Activated CD4-positive, alpha-beta T cell treated with anti-CD3 and anti-CD28 coated beads, Interleukin-2, amount 10 ng/mL, durations not matched to agents 7 days and 5 days (primary cell): ENCODE data around the gene REXO1. TPM values are rescaled to one million over a fixed set of nuclear protein-coding genes. Genes with fewer than 3 reads are reported as not detected.

Source experiments
- CTCF ChIA-PET: fragments of 350-600 bp; sonication (Branson Sonifier 250); formaldehyde crosslinking; loops from one replicate; lab custom pipeline; 2021; ENCODE audit warnings: antibody characterized with exemption; lab: Charles Lee
- POLR2A ChIA-PET: fragments of 350-600 bp; sonication (Branson Sonifier 250); formaldehyde crosslinking; loops from one replicate; lab custom pipeline; 2021; ENCODE audit warnings: antibody characterized with exemption; lab: Charles Lee
- DNase-seq: peaks from one replicate; pipeline ENCODE4 v3.0.0-alpha.2; 2020
- H3K27ac Mint-ChIP-seq: one replicate; pipeline ENCODE4 v1.8.0; 2021; ENCODE audit warnings: mild to moderate bottlenecking, moderate library complexity, mixed read lengths
- H3K27me3 Mint-ChIP-seq: one replicate; pipeline ENCODE4 v1.8.0; 2021; ENCODE audit warnings: mixed read lengths
- H3K36me3 Mint-ChIP-seq: one replicate; pipeline ENCODE4 v1.8.0; 2021; ENCODE audit warnings: low read depth, mixed read lengths
- H3K4me1 Mint-ChIP-seq: one replicate; pipeline ENCODE4 v1.8.0; 2021; ENCODE audit warnings: mixed read lengths
- H3K4me3 Mint-ChIP-seq: one replicate; pipeline ENCODE4 v1.8.0; 2021; ENCODE audit warnings: mild to moderate bottlenecking, moderate library complexity, mixed read lengths
- H3K9me3 Mint-ChIP-seq: one replicate; pipeline ENCODE4 v1.8.0; 2021; ENCODE audit warnings: mixed read lengths
- total RNA-seq, 2 experiments: library from RNA; stranded (reverse); gene quantifications; one replicate each; pipeline ENCODE4 v1.2.3, GENCODE V29; 2021

The REXO1 gene
- total RNA-seq, 2 experiments from 2014 or later, result 44.2 to 54.7 TPM

- peaks cover 11% of the 10 kb centered on the region for H3K36me3 Mint-ChIP-seq
- no peak for DNase-seq
Measured at GRCh38 chr19:1827566-1828278, 20.6 kb downstream of the REXO1 start.

DNA sequence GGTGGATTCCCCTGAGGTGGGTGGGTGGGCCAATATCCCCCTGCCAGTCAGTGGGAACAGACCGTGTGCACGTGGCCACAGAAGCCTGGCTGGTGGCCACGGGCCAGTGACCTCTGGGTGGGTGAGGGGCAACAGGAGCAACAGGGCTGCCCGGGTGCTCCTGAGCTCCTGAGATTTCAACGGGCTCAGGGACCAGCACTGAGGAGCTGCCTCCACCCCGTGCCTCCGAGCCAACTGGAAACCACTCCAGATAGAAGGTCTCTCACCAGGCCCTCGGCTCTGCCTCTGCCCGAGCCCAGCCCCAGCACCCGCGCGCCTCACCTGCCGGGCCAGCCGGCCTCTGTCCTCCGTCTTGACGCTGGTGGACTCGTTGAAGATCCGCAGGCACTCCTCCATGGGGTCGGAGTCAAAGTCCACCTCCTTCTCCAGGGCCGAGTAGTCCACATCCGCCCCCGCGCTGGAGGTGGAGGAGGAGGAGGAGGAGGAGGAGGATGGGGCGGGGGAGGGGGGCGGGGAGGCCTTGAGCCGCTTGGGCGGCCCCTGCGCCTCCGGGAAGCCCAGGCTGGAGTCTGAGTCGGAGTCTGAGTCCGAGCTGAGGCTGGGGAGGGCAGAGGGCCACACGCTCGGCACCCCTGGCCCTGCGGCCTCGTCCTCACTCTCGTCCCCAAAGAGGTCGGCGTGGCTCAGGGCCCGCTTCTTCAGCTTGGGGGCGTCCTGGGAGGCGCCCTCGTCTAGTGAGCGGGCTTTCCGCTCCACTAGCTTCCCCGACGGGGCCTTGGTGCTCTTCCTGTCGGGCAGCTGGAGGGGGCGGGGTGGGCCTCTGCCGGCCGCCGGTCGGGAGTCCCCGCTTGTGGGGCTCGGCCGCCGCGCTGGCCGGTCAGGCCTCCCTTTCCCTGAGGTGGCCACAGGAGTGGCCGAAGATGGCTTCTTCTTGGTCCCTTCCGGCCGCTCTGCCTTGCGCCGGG is 21.4 kb downstream of the REXO1 start:
- Mint-ChIP-seq H3K4me3 (no peak overlapping the region), H3K27ac (no peak overlapping the region), H3K27me3 (no peaks in the 10 kb centered on the region), H3K4me1 (peaks cover 4% of the 10 kb centered on the region), H3K9me3 (no peaks in the 10 kb centered on the region), H3K36me3 (peaks cover 11% of the 10 kb centered on the region)
- DNase-seq, result no peak
- ChIA-PET CTCF (interaction anchor here (0.6 to 2.8 kb wide), 24 partner anchors 8 to 1553 kb away, joined by 3 to 31 read pairs (median 4); no protein-coding TSS in a partner anchor), POLR2A (no interaction called here)

More at GRCh38 chr19:1827566-1828278, 20.6 kb downstream of the REXO1 start:
- Mint-ChIP-seq H3K4me3 (no peak overlapping the region), H3K9me3 (no peaks in the 10 kb centered on the region), H3K4me1 (peaks cover 4% of the 10 kb centered on the region), H3K27me3 (no peaks in the 10 kb centered on the region), H3K27ac (no peak overlapping the region)
- ChIA-PET CTCF (interaction anchor here (1.1 to 2.8 kb wide), 3 partner anchors 10 to 13 kb away, joined by 4 to 31 read pairs (median 17); no protein-coding TSS in a partner anchor), POLR2A (no interaction called here)

- POLR2A ChIA-PET, result no interaction called here
- Mint-ChIP-seq H3K27ac (no peak overlapping the region), H3K36me3 (peaks cover 11% of the 10 kb centered on the region), H3K4me1 (peaks cover 4% of the 10 kb centered on the region), H3K4me3 (no peak overlapping the region), H3K9me3 (no peaks in the 10 kb centered on the region), H3K27me3 (no peaks in the 10 kb centered on the region)
- peak; percentile 82 for DNase-seq
- CTCF ChIA-PET, result interaction anchor here (0.6 to 2.8 kb wide), 26 partner anchors 9 to 1554 kb away, joined by 3 to 31 read pairs (median 4); no protein-coding TSS in a partner anchor
Measured at GRCh38 chr19:1825909-1826556, 22.2 kb downstream of the REXO1 start.

DNA sequence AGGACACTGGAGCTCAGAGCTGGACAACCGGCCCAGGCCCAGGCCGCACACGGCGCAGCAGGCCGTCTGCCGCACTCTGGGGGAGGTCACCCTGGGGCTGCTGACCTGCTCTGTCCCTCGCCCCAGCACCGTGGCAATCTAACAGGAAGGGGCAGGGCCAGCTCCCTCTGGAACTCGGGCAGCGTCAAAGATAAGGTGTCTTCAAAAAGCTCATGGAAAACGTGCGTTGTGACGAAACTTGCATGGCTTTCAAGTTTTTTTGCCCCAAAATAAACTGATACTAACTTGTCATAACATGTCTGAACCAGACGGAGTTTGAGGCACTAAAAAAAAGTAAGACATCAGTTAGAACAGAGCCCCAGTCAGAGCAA is 24.0 kb downstream of the REXO1 start:
- no peak overlapping the region for H3K4me3 Mint-ChIP-seq
- no peak for DNase-seq
- peaks cover 4% of the 10 kb centered on the region for H3K4me1 Mint-ChIP-seq
- no peak overlapping the region for H3K27ac Mint-ChIP-seq
- peaks cover 12% of the 10 kb centered on the region for H3K36me3 Mint-ChIP-seq
- ChIA-PET POLR2A (no interaction called here), CTCF (interaction anchor here (1.1 kb wide), 1 partner anchor 9 kb away, joined by 3 read pairs; no protein-coding TSS in a partner anchor)
- H3K27me3 Mint-ChIP-seq, result no peaks in the 10 kb centered on the region
- H3K9me3 Mint-ChIP-seq, result no peaks in the 10 kb centered on the region

- H3K4me3 Mint-ChIP-seq, result no peak overlapping the region
- DNase-seq, result no peak
- peaks cover 4% of the 10 kb centered on the region for H3K4me1 Mint-ChIP-seq
- ChIA-PET CTCF (interaction anchor here (1.1 kb wide), 1 partner anchor 9 kb away, joined by 3 read pairs; no protein-coding TSS in a partner anchor), POLR2A (no interaction called here)
- H3K27me3 Mint-ChIP-seq, result no peaks in the 10 kb centered on the region
- H3K36me3 Mint-ChIP-seq, result peaks cover 12% of the 10 kb centered on the region
- H3K27ac Mint-ChIP-seq, result no peak overlapping the region
- H3K9me3 Mint-ChIP-seq, result no peaks in the 10 kb centered on the region
Measured at GRCh38 chr19:1823539-1824251, 24.6 kb downstream of the REXO1 start.

DNA sequence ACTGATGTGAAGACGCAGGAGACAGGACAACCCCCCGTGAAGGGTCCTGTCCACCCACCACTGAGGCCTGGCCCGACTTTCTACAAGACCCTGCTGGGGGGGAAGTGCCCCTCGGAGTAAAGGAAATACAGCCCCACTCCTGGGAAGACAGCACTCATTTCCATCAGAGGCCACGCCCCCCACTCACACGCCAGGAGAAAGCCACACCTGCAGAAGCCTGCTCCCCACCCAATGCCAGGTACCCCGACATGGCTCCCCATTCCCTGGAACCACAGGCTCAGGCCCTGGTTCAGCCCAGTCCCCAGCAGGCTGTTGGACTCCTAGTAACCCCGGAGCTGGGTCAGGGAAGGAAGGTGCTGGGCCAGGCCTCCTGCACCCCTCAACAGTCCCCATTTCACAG is 25.3 kb downstream of the REXO1 start:
- peaks cover 4% of the 10 kb centered on the region for H3K4me1 Mint-ChIP-seq
- H3K27ac Mint-ChIP-seq, result no peak overlapping the region
- no peak overlapping the region for H3K4me3 Mint-ChIP-seq
- POLR2A ChIA-PET, result no interaction called here
- H3K9me3 Mint-ChIP-seq, result no peaks in the 10 kb centered on the region
- DNase-seq, result no peak
- H3K27me3 Mint-ChIP-seq, result no peaks in the 10 kb centered on the region
- peaks cover 14% of the 10 kb centered on the region for H3K36me3 Mint-ChIP-seq
- CTCF ChIA-PET, result interaction anchor here (0.6 kb wide), 1 partner anchor 525 kb away, joined by 3 read pairs; no protein-coding TSS in a partner anchor

DNA sequence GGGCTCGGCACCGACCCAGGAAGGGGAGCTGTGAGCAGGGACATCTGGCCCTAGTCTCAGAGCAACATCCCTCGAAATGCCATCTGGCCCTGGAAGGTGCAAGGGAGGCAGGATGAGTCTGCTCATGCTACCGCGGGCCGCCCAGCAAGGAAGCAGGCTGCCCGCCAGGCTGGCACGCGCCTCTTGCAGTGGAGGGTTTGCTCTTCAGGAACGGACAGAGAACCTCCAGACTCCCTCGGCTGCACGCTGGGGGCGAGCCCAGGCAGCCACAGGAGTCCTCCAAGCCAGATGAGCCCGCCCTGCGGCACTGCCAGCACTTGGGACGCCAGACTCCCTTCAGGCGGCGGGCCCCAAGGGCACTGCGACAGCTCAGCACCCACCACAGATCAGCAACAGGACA is 26.1 kb downstream of the REXO1 start:
- no peak overlapping the region for H3K27ac Mint-ChIP-seq
- no peak overlapping the region for H3K4me3 Mint-ChIP-seq
- H3K9me3 Mint-ChIP-seq, result no peaks in the 10 kb centered on the region
- H3K4me1 Mint-ChIP-seq, result peaks cover 4% of the 10 kb centered on the region
- DNase-seq, result no peak
- CTCF ChIA-PET, result interaction anchor here (0.6 kb wide), 1 partner anchor 524 kb away, joined by 3 read pairs; no protein-coding TSS in a partner anchor
- POLR2A ChIA-PET, result no interaction called here
- H3K27me3 Mint-ChIP-seq, result no peaks in the 10 kb centered on the region
- H3K36me3 Mint-ChIP-seq, result peaks cover 14% of the 10 kb centered on the region

DNA sequence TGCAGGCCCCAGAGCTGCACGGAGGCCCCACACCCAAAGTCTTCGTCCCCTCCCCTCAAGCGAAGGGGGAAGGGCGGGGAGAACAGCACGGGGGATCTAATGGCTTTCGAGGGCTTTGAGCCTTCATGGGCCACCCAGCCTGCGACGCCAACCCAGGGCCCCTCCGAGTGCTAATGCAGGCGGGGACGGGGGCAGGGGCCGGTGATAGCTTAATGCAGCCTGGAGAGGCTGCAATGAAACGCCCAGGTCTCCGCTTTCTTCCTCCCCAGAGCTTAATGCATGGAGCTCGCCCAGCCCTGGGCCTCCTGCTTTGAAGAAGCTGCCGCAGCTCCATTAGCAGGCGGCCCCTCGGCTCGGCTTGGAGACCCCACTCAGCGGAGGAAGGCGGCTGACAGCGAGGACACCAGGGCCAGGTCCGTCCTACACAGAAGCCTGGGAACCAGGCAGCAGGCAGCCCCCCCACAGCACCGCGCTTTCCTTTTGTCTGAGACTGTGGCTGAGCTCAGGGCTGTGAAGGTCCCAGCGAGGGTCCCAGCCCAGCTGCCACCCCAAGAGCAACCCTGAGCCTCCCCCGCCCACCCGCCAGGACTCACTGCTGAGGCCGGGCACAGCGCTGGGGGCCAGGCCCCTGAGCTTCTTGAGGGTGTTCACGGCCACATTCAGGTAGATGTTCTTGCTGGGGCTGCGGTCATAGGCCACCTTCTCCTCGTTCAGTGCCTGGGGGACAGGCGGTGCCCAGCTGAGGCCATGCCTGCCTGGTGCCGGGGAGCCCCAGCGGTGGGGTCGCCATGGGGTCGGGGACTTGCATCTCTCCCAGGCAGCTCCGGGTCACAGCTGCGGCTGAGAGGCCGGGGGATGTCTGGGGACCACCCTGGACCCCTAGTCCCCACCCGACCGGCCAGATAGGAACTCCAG is 28.7 kb downstream of the REXO1 start:
- CTCF ChIA-PET, result no interaction called here
- no peak overlapping the region for H3K4me3 Mint-ChIP-seq
- H3K27ac Mint-ChIP-seq, result no peak overlapping the region
- no peak for DNase-seq
- H3K36me3 Mint-ChIP-seq, result peaks cover 18% of the 10 kb centered on the region
- no peaks in the 10 kb centered on the region for H3K9me3 Mint-ChIP-seq
- H3K4me1 Mint-ChIP-seq, result no peaks in the 10 kb centered on the region
- POLR2A ChIA-PET, result no interaction called here
- H3K27me3 Mint-ChIP-seq, result no peaks in the 10 kb centered on the region

DNA sequence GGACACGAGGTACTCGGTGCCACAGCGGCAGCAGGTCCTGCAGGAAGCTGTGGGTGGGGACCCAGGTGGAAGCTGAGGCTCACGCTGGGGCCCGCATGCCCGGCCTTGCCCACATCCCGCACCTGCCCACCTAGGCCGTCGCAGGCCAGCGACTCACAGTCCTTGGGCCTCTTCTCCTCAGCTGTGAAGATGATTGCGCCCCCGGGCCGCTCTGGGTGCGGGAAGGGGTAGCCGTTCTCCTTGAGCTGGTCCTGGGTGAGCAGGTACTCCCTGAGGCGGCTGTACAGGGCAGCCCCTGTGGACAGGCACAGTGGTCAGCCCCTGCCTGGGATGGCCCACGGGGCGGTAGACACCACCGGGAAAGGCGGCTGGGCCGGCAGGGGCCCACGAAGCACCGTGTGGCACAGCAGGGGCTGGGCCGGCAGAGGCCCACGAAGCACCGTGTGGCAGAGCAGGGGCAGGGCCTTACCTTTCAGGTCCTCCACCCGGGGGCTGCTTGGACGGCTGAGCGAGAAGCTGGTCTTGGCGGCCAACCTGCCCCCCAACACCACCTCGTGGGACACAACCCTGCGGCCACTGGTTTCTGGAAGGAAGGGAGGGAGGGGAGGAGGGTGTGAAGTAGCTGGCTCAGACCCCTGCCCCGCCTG is 29.6 kb downstream of the REXO1 start:
- DNase-seq, result no peak
- no peaks in the 10 kb centered on the region for H3K9me3 Mint-ChIP-seq
- POLR2A ChIA-PET, result no interaction called here
- H3K27ac Mint-ChIP-seq, result no peak overlapping the region
- CTCF ChIA-PET, result no interaction called here
- H3K4me3 Mint-ChIP-seq, result no peak overlapping the region
- H3K36me3 Mint-ChIP-seq, result peaks cover 15% of the 10 kb centered on the region
- peaks cover 2% of the 10 kb centered on the region for H3K4me1 Mint-ChIP-seq
- no peaks in the 10 kb centered on the region for H3K27me3 Mint-ChIP-seq

GRCh38 chr19:1817553-1818179 is 30.6 kb downstream of the REXO1 start:
- no peak for DNase-seq
- Mint-ChIP-seq H3K9me3 (no peaks in the 10 kb centered on the region), H3K36me3 (peaks cover 15% of the 10 kb centered on the region), H3K27ac (no peak overlapping the region), H3K4me1 (peaks cover 10% of the 10 kb centered on the region), H3K4me3 (no peak overlapping the region), H3K27me3 (no peaks in the 10 kb centered on the region)
- ChIA-PET CTCF (no interaction called here), POLR2A (no interaction called here)
